SH-SY5Y (cell line): ENCODE data around the gene DDX39A.

ENCODE experiments used
- GATA2 ChIP-seq: IDR thresholded peaks from 2 replicates; pipeline ENCODE4 v1.6.1; 2011; ENCODE audit warnings: mild to moderate bottlenecking, low read depth, low read length
- GATA3 ChIP-seq: IDR thresholded peaks from 2 replicates; pipeline ENCODE4 v1.6.1; 2011; ENCODE audit warnings: low read depth, mild to moderate bottlenecking, low read length, moderate library complexity

The DDX39A gene

GRCh38 chr19:14413693-14414181 lies 5.4 kb downstream of the DDX39A start:
- TF ChIP-seq GATA2 (no peak), GATA3 (no peak)

GRCh38 chr19:14412996-14413692 lies 6.0 kb downstream of the DDX39A start:
- no peak for TF ChIP-seq GATA3
- no peak for TF ChIP-seq GATA2

- no peak for TF ChIP-seq GATA3
- no peak for TF ChIP-seq GATA2
Measured at GRCh38 chr19:14412324-14412995, 6.7 kb downstream of the DDX39A start.

- no peak for TF ChIP-seq GATA2
- TF ChIP-seq GATA3 = no peak
Measured at GRCh38 chr19:14411938-14412245, 7.2 kb downstream of the DDX39A start.

GRCh38 chr19:14411161-14411937 lies 7.8 kb downstream of the DDX39A start:
- no peak for TF ChIP-seq GATA3
- no peak for TF ChIP-seq GATA2

GRCh38 chr19:14410091-14411051 lies 8.8 kb downstream of the DDX39A start:
- TF ChIP-seq GATA3 (no peak), GATA2 (no peak)

GRCh38 chr19:14409146-14410023 lies 9.8 kb downstream of the DDX39A start:
- TF ChIP-seq GATA2 = no peak
- TF ChIP-seq GATA3 = no peak

- no peak for TF ChIP-seq GATA3
- no peak for TF ChIP-seq GATA2
Measured at GRCh38 chr19:14408491-14409145, 10.5 kb downstream of the DDX39A start.

- TF ChIP-seq GATA3 = no peak
- no peak for TF ChIP-seq GATA2
Measured at GRCh38 chr19:14407605-14408484, 11.3 kb downstream of the DDX39A start.

- no peak for TF ChIP-seq GATA3
Measured at GRCh38 chr19:14406645-14407401, 12.3 kb downstream of the DDX39A start.

GRCh38 chr19:14405758-14406644 lies 13.1 kb downstream of the DDX39A start:
- TF ChIP-seq GATA3 (no peak), GATA2 (no peak)
